ENCODE data around the gene AKT1.

The AKT1 gene

DNA sequence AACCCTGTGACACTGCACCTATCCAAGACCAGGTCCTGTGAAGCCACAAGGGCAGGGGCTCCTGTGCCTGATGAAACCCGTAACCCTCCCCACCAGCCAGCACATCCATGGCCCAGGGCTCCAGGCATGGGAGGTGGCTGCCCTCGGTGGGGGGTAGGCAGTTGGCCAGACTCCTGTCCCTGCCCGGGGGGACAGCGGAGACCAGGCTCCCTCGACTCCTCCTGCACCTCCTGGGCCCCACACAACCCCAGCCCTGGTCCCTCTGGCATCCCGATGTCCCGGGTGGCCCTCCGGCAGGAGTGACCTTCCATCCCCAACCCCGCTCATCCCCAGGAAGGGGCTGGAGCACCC lies 11.4 kb downstream of the AKT1 start:
- H3K79me2 ChIP-seq (ENCODE audit: low read length) = no peaks in the 10 kb centered on the region
- no peak for DNase-seq
- TF ChIP-seq EZH2 (optimal IDR thresholded peaks at IDR 0.05; ENCODE audit: low read depth, low read length) = no peak
- TF ChIP-seq, protein P1, sequence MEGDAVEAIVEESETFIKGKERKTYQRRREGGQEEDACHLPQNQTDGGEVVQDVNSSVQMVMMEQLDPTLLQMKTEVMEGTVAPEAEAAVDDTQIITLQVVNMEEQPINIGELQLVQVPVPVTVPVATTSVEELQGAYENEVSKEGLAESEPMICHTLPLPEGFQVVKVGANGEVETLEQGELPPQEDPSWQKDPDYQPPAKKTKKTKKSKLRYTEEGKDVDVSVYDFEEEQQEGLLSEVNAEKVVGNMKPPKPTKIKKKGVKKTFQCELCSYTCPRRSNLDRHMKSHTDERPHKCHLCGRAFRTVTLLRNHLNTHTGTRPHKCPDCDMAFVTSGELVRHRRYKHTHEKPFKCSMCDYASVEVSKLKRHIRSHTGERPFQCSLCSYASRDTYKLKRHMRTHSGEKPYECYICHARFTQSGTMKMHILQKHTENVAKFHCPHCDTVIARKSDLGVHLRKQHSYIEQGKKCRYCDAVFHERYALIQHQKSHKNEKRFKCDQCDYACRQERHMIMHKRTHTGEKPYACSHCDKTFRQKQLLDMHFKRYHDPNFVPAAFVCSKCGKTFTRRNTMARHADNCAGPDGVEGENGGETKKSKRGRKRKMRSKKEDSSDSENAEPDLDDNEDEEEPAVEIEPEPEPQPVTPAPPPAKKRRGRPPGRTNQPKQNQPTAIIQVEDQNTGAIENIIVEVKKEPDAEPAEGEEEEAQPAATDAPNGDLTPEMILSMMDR (IDR thresholded peaks at IDR 0.05; ENCODE audit: low read length) = no peak
- TF ChIP-seq EZH2phosphoT487 (IDR thresholded peaks at IDR 0.05; ENCODE audit: low read length) = no peak
- no peak overlapping the region for H2AFZ ChIP-seq (ENCODE audit: low read length)
- H3K27ac ChIP-seq (ENCODE audit: low read length) = no peak overlapping the region
- no peaks in the 10 kb centered on the region for H3K4me1 ChIP-seq (ENCODE audit: low read length)
- no peaks in the 10 kb centered on the region for H4K20me1 ChIP-seq (ENCODE audit: insufficient read depth, low read length)
- H3K9me2 ChIP-seq (replicated peaks; ENCODE audit: insufficient read depth, low read length) = no peaks in the 10 kb centered on the region
- no peaks in the 10 kb centered on the region for H3K27me3 ChIP-seq (replicated peaks; ENCODE audit: insufficient read depth, low read length)
- no peak overlapping the region for H3K9ac ChIP-seq (ENCODE audit: low read length)
- no peak overlapping the region for H3K4me3 ChIP-seq (ENCODE audit: low read length)
- no peak overlapping the region for H3K4me2 ChIP-seq (ENCODE audit: low read depth, low read length)
- H3F3A ChIP-seq (ENCODE audit: insufficient read depth, low read length) = no peaks in the 10 kb centered on the region
- no peaks in the 10 kb centered on the region for H3K9me3 ChIP-seq (replicated peaks; ENCODE audit: insufficient read depth, low read length)
- no peaks in the 10 kb centered on the region for H3K36me3 ChIP-seq (replicated peaks; ENCODE audit: insufficient read depth, low read length)

DNA sequence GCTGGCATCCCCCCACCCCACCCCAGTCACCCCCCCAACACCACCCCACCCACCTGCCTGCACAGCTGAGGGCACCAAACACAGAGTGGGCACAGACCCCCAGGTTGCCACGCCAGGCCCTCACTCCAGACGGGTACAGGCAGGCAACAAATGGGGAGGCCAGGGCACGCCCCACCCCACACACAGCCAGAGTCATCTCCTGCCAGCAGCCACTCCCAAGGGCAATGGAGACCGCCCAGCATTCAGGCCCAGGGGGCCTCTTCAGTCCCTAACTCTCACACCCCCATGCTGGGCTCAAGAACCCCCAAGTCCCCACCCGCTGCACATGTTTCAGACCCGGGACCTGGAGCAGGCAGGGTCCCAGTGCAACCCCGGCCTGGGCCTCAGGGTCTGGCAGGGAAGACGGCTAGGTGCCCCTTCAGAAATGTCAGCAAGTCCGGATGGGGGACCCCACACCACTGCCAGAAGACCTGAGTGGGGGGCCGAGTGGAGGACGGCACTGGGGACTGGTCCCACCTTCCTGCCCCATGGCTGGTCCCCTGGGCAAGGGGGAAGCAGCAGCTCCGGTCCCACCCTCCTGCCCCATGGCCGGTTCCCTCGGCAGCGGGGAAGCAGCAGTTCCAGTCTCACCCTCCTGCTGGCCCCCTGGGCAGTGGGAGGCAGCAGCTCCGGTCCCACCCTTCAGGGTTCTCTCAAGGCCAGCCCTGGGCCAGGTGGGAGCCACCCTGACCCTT lies 11.9 kb downstream of the AKT1 start:
- no peaks in the 10 kb centered on the region for H3K9me2 ChIP-seq (replicated peaks; ENCODE audit: insufficient read depth, low read length)
- no peak overlapping the region for H3K4me3 ChIP-seq (ENCODE audit: low read length)
- H3K9me3 ChIP-seq (replicated peaks; ENCODE audit: insufficient read depth, low read length) = no peaks in the 10 kb centered on the region
- no peaks in the 10 kb centered on the region for H3K79me2 ChIP-seq (ENCODE audit: low read length)
- H3K4me2 ChIP-seq (ENCODE audit: low read depth, low read length) = no peak overlapping the region
- H3F3A ChIP-seq (ENCODE audit: insufficient read depth, low read length) = no peaks in the 10 kb centered on the region
- H4K20me1 ChIP-seq (ENCODE audit: insufficient read depth, low read length) = no peaks in the 10 kb centered on the region
- H3K36me3 ChIP-seq (replicated peaks; ENCODE audit: insufficient read depth, low read length) = no peaks in the 10 kb centered on the region
- no peak for TF ChIP-seq EZH2 (optimal IDR thresholded peaks at IDR 0.05; ENCODE audit: low read depth, low read length)
- TF ChIP-seq, protein P1 (IDR thresholded peaks at IDR 0.05; ENCODE audit: low read length) = no peak
- TF ChIP-seq EZH2phosphoT487 (IDR thresholded peaks at IDR 0.05; ENCODE audit: low read length) = no peak
- H2AFZ ChIP-seq (ENCODE audit: low read length) = no peak overlapping the region
- no peak for DNase-seq
- no peak overlapping the region for H3K9ac ChIP-seq (ENCODE audit: low read length)
- no peaks in the 10 kb centered on the region for H3K27me3 ChIP-seq (replicated peaks; ENCODE audit: insufficient read depth, low read length)
- H3K4me1 ChIP-seq (ENCODE audit: low read length) = no peaks in the 10 kb centered on the region
- H3K27ac ChIP-seq (ENCODE audit: low read length) = no peak overlapping the region

GRCh38 chr14:104782808-104783139 lies 12.8 kb downstream of the AKT1 start:
- TF ChIP-seq, protein P1 (IDR thresholded peaks at IDR 0.05; ENCODE audit: low read length) = no peak
- TF ChIP-seq EZH2phosphoT487 (IDR thresholded peaks at IDR 0.05; ENCODE audit: low read length) (no peak), EZH2 (optimal IDR thresholded peaks at IDR 0.05; ENCODE audit: low read depth, low read length) (no peak)
- no peaks in the 10 kb centered on the region for H3K36me3 ChIP-seq (replicated peaks; ENCODE audit: insufficient read depth, low read length)
- no peak overlapping the region for H2AFZ ChIP-seq (ENCODE audit: low read length)
- no peaks in the 10 kb centered on the region for H3F3A ChIP-seq (ENCODE audit: insufficient read depth, low read length)
- no peaks in the 10 kb centered on the region for H3K27me3 ChIP-seq (replicated peaks; ENCODE audit: insufficient read depth, low read length)
- H3K9me3 ChIP-seq (replicated peaks; ENCODE audit: insufficient read depth, low read length) = no peaks in the 10 kb centered on the region
- no peak overlapping the region for H3K27ac ChIP-seq (ENCODE audit: low read length)
- no peaks in the 10 kb centered on the region for H3K79me2 ChIP-seq (ENCODE audit: low read length)
- no peak overlapping the region for H3K4me3 ChIP-seq (ENCODE audit: low read length)
- DNase-seq = no peak
- no peaks in the 10 kb centered on the region for H4K20me1 ChIP-seq (ENCODE audit: insufficient read depth, low read length)
- H3K9ac ChIP-seq (ENCODE audit: low read length) = no peak overlapping the region
- no peak overlapping the region for H3K4me2 ChIP-seq (ENCODE audit: low read depth, low read length)
- H3K4me1 ChIP-seq (ENCODE audit: low read length) = no peaks in the 10 kb centered on the region
- H3K9me2 ChIP-seq (replicated peaks; ENCODE audit: insufficient read depth, low read length) = no peaks in the 10 kb centered on the region
